ENCODE data around the gene POC1A. TPM values are rescaled to one million over a fixed set of nuclear protein-coding genes. Genes with fewer than 3 reads are reported as not detected.

The POC1A gene
- total and polyA plus RNA-seq, 2 experiments from 2014 or later, result 19.1 to 26.7 TPM

GRCh38 chr3:52136513-52136912 is 17.7 kb downstream of the POC1A start:
- peaks cover 45% of the 10 kb centered on the region for H3K36me3 Mint-ChIP-seq (ENCODE audit: low read depth)
- H3K27me3 Mint-ChIP-seq (ENCODE audit: insufficient read depth, low read depth, poor library complexity), result no peaks in the 10 kb centered on the region
- H3K27ac Mint-ChIP-seq, result no peak overlapping the region

More at GRCh38 chr3:52136513-52136912, 17.7 kb downstream of the POC1A start:
- ATAC-seq (no peak), DNase-seq (ENCODE audit: low spot score) (no peak)
- peaks cover 4% of the 10 kb centered on the region for H4K20me1 ChIP-seq (replicated peaks; ENCODE audit: insufficient read depth)
- H3K4me3 Mint-ChIP-seq, result no peak overlapping the region
- no peaks in the 10 kb centered on the region for H3K9me2 ChIP-seq (ENCODE audit: insufficient read depth)
- TF ChIP-seq STAT1 (IDR thresholded peaks at IDR 0.05; ENCODE audit: unreplicated experiment), result no peak
- no peak for TF ChIP-seq JUNB (IDR thresholded peaks at IDR 0.05; ENCODE audit: unreplicated experiment)
- TF ChIP-seq CREB1 (CRISPR knock-in tag; IDR thresholded peaks at IDR 0.05; ENCODE audit: low read depth), result no peak
- TF ChIP-seq NANOG (IDR thresholded peaks at IDR 0.05; ENCODE audit: borderline replicate concordance), result no peak
- TF ChIP-seq EZH2 (IDR thresholded peaks at IDR 0.05; ENCODE audit: low read depth, unreplicated experiment), result no peak
- no peak for TF ChIP-seq EZH2phosphoT487 (IDR thresholded peaks at IDR 0.05; ENCODE audit: unreplicated experiment)
- TF ChIP-seq POLR2AphosphoS5 (IDR thresholded peaks at IDR 0.05; ENCODE audit: low read depth), result no peak
- TF ChIP-seq, protein P1, sequence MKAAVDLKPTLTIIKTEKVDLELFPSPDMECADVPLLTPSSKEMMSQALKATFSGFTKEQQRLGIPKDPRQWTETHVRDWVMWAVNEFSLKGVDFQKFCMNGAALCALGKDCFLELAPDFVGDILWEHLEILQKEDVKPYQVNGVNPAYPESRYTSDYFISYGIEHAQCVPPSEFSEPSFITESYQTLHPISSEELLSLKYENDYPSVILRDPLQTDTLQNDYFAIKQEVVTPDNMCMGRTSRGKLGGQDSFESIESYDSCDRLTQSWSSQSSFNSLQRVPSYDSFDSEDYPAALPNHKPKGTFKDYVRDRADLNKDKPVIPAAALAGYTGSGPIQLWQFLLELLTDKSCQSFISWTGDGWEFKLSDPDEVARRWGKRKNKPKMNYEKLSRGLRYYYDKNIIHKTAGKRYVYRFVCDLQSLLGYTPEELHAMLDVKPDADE (IDR thresholded peaks at IDR 0.05), result no peak
- TF ChIP-seq, protein P2, sequence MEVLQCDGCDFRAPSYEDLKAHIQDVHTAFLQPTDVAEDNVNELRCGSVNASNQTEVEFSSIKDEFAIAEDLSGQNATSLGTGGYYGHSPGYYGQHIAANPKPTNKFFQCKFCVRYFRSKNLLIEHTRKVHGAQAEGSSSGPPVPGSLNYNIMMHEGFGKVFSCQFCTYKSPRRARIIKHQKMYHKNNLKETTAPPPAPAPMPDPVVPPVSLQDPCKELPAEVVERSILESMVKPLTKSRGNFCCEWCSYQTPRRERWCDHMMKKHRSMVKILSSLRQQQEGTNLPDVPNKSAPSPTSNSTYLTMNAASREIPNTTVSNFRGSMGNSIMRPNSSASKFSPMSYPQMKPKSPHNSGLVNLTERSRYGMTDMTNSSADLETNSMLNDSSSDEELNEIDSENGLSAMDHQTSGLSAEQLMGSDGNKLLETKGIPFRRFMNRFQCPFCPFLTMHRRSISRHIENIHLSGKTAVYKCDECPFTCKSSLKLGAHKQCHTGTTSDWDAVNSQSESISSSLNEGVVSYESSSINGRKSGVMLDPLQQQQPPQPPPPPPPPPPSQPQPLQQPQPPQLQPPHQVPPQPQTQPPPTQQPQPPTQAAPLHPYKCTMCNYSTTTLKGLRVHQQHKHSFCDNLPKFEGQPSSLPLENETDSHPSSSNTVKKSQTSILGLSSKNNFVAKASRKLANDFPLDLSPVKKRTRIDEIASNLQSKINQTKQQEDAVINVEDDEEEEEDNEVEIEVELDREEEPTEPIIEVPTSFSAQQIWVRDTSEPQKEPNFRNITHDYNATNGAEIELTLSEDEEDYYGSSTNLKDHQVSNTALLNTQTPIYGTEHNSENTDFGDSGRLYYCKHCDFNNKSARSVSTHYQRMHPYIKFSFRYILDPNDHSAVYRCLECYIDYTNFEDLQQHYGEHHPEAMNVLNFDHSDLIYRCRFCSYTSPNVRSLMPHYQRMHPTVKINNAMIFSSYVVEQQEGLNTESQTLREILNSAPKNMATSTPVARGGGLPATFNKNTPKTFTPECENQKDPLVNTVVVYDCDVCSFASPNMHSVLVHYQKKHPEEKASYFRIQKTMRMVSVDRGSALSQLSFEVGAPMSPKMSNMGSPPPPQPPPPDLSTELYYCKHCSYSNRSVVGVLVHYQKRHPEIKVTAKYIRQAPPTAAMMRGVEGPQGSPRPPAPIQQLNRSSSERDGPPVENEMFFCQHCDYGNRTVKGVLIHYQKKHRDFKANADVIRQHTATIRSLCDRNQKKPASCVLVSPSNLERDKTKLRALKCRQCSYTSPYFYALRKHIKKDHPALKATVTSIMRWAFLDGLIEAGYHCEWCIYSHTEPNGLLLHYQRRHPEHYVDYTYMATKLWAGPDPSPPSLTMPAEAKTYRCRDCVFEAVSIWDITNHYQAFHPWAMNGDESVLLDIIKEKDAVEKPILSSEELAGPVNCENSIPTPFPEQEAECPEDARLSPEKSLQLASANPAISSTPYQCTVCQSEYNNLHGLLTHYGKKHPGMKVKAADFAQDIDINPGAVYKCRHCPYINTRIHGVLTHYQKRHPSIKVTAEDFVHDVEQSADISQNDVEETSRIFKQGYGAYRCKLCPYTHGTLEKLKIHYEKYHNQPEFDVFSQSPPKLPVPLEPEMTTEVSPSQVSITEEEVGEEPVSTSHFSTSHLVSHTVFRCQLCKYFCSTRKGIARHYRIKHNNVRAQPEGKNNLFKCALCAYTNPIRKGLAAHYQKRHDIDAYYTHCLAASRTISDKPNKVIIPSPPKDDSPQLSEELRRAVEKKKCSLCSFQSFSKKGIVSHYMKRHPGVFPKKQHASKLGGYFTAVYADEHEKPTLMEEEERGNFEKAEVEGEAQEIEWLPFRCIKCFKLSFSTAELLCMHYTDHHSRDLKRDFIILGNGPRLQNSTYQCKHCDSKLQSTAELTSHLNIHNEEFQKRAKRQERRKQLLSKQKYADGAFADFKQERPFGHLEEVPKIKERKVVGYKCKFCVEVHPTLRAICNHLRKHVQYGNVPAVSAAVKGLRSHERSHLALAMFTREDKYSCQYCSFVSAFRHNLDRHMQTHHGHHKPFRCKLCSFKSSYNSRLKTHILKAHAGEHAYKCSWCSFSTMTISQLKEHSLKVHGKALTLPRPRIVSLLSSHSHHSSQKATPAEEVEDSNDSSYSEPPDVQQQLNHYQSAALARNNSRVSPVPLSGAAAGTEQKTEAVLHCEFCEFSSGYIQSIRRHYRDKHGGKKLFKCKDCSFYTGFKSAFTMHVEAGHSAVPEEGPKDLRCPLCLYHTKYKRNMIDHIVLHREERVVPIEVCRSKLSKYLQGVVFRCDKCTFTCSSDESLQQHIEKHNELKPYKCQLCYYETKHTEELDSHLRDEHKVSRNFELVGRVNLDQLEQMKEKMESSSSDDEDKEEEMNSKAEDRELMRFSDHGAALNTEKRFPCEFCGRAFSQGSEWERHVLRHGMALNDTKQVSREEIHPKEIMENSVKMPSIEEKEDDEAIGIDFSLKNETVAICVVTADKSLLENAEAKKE (CRISPR knock-in tag; IDR thresholded peaks at IDR 0.05), result no peak
- H3K36me3 ChIP-seq (ENCODE audit: insufficient read depth), result no peaks in the 10 kb centered on the region; the same call in none of the 2 replicates
- H3K79me2 ChIP-seq (replicated peaks; ENCODE audit: insufficient read depth), result no peaks in the 10 kb centered on the region
- H3K4me1 ChIP-seq (ENCODE audit: insufficient read depth), result no peaks in the 10 kb centered on the region
- H3K4me3 ChIP-seq, result no peak overlapping the region
- no peaks in the 10 kb centered on the region for H3F3A ChIP-seq (replicated peaks; ENCODE audit: low read depth)
- no peaks in the 10 kb centered on the region for H3K27me3 ChIP-seq (ENCODE audit: insufficient read depth)
- H3K27ac ChIP-seq (ENCODE audit: low read depth), result no peak overlapping the region
- H3K9me3 Mint-ChIP-seq, result no peaks in the 10 kb centered on the region
- no peak overlapping the region for H3K4me2 ChIP-seq
- no peak overlapping the region for H2AFZ ChIP-seq
- no peaks in the 10 kb centered on the region for H3K4me1 Mint-ChIP-seq

Measured in GM23338 (cell line).